H1 (cell line): ENCODE data around the gene GFOD1. TPM values are rescaled to one million over a fixed set of nuclear protein-coding genes. Genes with fewer than 3 reads are reported as not detected.

Source experiments
- HDAC2 ChIP-seq, 2 experiments: fragments of 300-600 bp in 1 of 2; sonication (generic) in 1 of 2; IDR thresholded peaks; 2 replicates each; pipeline ENCODE4 v1.6.1; 2011 to 2012; ENCODE audit warnings: low read depth in 2 of 2, low read length in 2 of 2, mild to moderate bottlenecking in 2 of 2, moderate library complexity in 2 of 2, borderline replicate concordance in 1 of 2, inconsistent platforms in 1 of 2
- polyA plus RNA-seq, 7 experiments: library from polyadenylated mRNA; depleted of rRNA in 3 of 7; stranded (reverse) in 5 of 7; unstranded in 2 of 7; fragments of >200 nt in 5 of 7; fragments of 200-250 nt in 2 of 7; gene quantifications; 1 replicate in 5 of 7; 2 replicates in 1 of 7; 4 replicates in 1 of 7; pipeline versions ENCODE4 v1.2.1 to v1.2.3, GENCODE V29; 2011 to 2013; ENCODE audit warnings: missing spikeins in 2 of 7, mixed read lengths in 2 of 7
- total RNA-seq: library from RNA; stranded (reverse); fragmentation: NEBNext Ultra II Directional; extraction: Animal tissue kit (Norgen Biotek cat#: 25700); gene quantifications from 2 replicates; pipeline ENCODE4 v1.2.1, GENCODE V29; 2021
- TF ChIP-seq, protein P1 (sequence below), 3 experiments: IDR thresholded peaks; 1 replicate in 2 of 3; 2 replicates in 1 of 3; pipeline versions ENCODE4 v1.5.1 to v1.6.1; 2011; ENCODE audit warnings: low read length in 3 of 3, mild to moderate bottlenecking in 3 of 3, inconsistent platforms in 2 of 3, low read depth in 1 of 3, moderate library complexity in 1 of 3; ENCODE audit not compliant: insufficient read depth in 1 of 3; ENCODE audit errors: control extremely low read depth in 1 of 3

The GFOD1 gene
- total and polyA plus RNA-seq, 2 of the 8 experiments (the other 6 are each of a cell fraction or from before 2014, with no cell fraction given), result 2.5 to 8.8 TPM

DNA sequence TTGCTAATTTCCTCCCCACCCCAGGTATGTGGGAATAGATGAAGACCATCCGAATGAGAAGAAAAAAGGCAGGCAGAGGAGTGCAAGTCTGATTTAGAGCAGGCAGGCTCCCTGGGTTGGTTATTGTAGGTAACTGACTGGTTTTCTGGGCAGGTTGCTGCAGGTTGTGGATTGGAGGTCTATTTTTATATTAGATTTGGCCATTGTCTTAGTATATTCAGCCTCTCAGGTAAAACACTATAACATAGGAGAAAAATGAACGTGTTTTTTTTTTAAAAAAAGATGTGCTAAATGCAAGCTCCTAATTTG, 158.6 kb downstream of the GFOD1 start (continued):
- no peak for TF ChIP-seq HDAC2 (IDR thresholded peaks at IDR 0.05; ENCODE audit: borderline replicate concordance in 1 of 2, low read depth in 2 of 2, low read length in 2 of 2)
- TF ChIP-seq, protein P1, sequence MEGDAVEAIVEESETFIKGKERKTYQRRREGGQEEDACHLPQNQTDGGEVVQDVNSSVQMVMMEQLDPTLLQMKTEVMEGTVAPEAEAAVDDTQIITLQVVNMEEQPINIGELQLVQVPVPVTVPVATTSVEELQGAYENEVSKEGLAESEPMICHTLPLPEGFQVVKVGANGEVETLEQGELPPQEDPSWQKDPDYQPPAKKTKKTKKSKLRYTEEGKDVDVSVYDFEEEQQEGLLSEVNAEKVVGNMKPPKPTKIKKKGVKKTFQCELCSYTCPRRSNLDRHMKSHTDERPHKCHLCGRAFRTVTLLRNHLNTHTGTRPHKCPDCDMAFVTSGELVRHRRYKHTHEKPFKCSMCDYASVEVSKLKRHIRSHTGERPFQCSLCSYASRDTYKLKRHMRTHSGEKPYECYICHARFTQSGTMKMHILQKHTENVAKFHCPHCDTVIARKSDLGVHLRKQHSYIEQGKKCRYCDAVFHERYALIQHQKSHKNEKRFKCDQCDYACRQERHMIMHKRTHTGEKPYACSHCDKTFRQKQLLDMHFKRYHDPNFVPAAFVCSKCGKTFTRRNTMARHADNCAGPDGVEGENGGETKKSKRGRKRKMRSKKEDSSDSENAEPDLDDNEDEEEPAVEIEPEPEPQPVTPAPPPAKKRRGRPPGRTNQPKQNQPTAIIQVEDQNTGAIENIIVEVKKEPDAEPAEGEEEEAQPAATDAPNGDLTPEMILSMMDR (IDR thresholded peaks at IDR 0.05; ENCODE audit: control extremely low read depth in 1 of 3, insufficient read depth in 1 of 3, low read depth in 1 of 3, low read length in 3 of 3), result no peak
